OCI-LY1 (cell line): ENCODE measurements around the gene MRPL51.

Experiments used
- CTCF ChIP-seq: fragments of 200-600 bp; sonication (generic), shearing (Covaris generic); IDR thresholded peaks from 2 replicates; pipeline ENCODE4 v1.5.1; 2017; ENCODE audit warnings: mild to moderate bottlenecking, antibody characterized with exemption, low read length, moderate library complexity, mixed read lengths
- EZH2 ChIP-seq: fragments of 200-600 bp; sonication (generic), shearing (Covaris generic); IDR thresholded peaks from 2 replicates; pipeline ENCODE4 v1.8.0; 2017; ENCODE audit warnings: borderline replicate concordance, mixed run types, mild to moderate bottlenecking, antibody characterized with exemption, low read length, moderate library complexity, mixed read lengths

GRCh38 chr12:6463858-6464257 is 29.2 kb downstream of the MRPL51 start:
- TF ChIP-seq CTCF: no peak
- TF ChIP-seq EZH2: no peak
